Suprapubic skin (tissue), 4 donors: ENCODE measurements around the gene LRP2BP.

ENCODE experiments used
- CTCF ChIP-seq, 2 donors: fragments of 200-600 bp in 1 of 2; fragments of 450-650 bp in 1 of 2; sonication (generic) in 1 of 2; IDR thresholded peaks; one replicate each; pipeline ENCODE4 v1.5.1; 2016 to 2019; ENCODE audit warnings: antibody characterized with exemption in 2 of 2, mild to moderate bottlenecking in 1 of 2, moderate library complexity in 1 of 2
- EP300 ChIP-seq: sonication (generic); formaldehyde crosslinking; IDR thresholded peaks from one replicate; pipeline ENCODE4 v1.6.1; 2017; ENCODE audit warnings: antibody characterized with exemption
- POLR2A ChIP-seq, 2 donors: fragments of 450-650 bp; IDR thresholded peaks; one replicate each; pipeline ENCODE4 v1.6.1; 2017; ENCODE audit warnings: antibody characterized with exemption in 2 of 2, mild to moderate bottlenecking in 2 of 2, moderate library complexity in 2 of 2
- POLR2AphosphoS5 ChIP-seq, 3 donors: sonication (generic); formaldehyde crosslinking; IDR thresholded peaks; one replicate each; pipeline ENCODE4 v1.6.1; 2017; ENCODE audit warnings: antibody characterized with exemption in 3 of 3

- no peak for TF ChIP-seq POLR2AphosphoS5 (IDR thresholded peaks at IDR 0.05)
- TF ChIP-seq CTCF (IDR thresholded peaks at IDR 0.05) = no peak
- no peak for TF ChIP-seq EP300
- TF ChIP-seq POLR2A (IDR thresholded peaks at IDR 0.05) = no peak
These were observed 72.1 kb downstream of the LRP2BP start for GRCh38 chr4:185323606-185324005.
